ENCODE results near the gene METTL2B. TPM values are rescaled to one million over a fixed set of nuclear protein-coding genes. Genes with fewer than 3 reads are reported as not detected.
"Not testable (repeated sequence)": the region's sequence is repeated elsewhere in the genome, so short reads cannot be mapped to it uniquely, and the experiment has no call there.

METTL2B gene
- total and polyA plus RNA-seq, 2 of the 13 experiments (the other 11 are each of a cell fraction or from before 2014, with no cell fraction given) = 15.5 to 33.1 TPM

- DNase-seq (ENCODE audit: low spot score); intact Hi-C loops (cut with micrococcal nuclease; ENCODE audit: unreplicated experiment); CTCF ChIA-PET (ENCODE audit: low intra/inter-chr PET ratio, low total read pairs); H4K20me1 ChIP-seq (ENCODE audit: insufficient read depth, low read length); H2AFZ ChIP-seq (ENCODE audit: low read length); H3K36me3 ChIP-seq (replicated peaks in 1 of 2; ENCODE audit: control insufficient read depth in 1 of 2, insufficient read depth in 2 of 2, low read length in 2 of 2); ATAC-seq; in situ Hi-C loops (cut with HindIII; ENCODE audit: extremely low pct_ligation_motif_present, low pct_unique_long_range_greater_than_20kb); FAIRE-seq; H3K79me2 ChIP-seq (ENCODE audit: insufficient read depth, low read length); H3K27ac ChIP-seq (ENCODE audit: extremely low read length, insufficient read depth, low read length); H3K9me3 ChIP-seq (ENCODE audit: low read length); BruUV-seq (replicated peaks); H3K9ac ChIP-seq (ENCODE audit: insufficient read depth, low read depth, low read length); POLR2A ChIA-PET; H3K27me3 ChIP-seq (ENCODE audit: control insufficient read depth in 1 of 2, insufficient read depth in 2 of 2, low read length in 2 of 2): not testable (repeated sequence)
- TF ChIP-seq, protein P1, sequence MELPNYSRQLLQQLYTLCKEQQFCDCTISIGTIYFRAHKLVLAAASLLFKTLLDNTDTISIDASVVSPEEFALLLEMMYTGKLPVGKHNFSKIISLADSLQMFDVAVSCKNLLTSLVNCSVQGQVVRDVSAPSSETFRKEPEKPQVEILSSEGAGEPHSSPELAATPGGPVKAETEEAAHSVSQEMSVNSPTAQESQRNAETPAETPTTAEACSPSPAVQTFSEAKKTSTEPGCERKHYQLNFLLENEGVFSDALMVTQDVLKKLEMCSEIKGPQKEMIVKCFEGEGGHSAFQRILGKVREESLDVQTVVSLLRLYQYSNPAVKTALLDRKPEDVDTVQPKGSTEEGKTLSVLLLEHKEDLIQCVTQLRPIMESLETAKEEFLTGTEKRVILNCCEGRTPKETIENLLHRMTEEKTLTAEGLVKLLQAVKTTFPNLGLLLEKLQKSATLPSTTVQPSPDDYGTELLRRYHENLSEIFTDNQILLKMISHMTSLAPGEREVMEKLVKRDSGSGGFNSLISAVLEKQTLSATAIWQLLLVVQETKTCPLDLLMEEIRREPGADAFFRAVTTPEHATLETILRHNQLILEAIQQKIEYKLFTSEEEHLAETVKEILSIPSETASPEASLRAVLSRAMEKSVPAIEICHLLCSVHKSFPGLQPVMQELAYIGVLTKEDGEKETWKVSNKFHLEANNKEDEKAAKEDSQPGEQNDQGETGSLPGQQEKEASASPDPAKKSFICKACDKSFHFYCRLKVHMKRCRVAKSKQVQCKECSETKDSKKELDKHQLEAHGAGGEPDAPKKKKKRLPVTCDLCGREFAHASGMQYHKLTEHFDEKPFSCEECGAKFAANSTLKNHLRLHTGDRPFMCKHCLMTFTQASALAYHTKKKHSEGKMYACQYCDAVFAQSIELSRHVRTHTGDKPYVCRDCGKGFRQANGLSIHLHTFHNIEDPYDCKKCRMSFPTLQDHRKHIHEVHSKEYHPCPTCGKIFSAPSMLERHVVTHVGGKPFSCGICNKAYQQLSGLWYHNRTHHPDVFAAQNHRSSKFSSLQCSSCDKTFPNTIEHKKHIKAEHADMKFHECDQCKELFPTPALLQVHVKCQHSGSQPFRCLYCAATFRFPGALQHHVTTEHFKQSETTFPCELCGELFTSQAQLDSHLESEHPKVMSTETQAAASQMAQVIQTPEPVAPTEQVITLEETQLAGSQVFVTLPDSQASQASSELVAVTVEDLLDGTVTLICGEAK (IDR thresholded peaks at IDR 0.05) = peak; percentile 95
- TF ChIP-seq, protein P1 (CRISPR knock-in tag; IDR thresholded peaks at IDR 0.05) = peak; percentile 98
- TF ChIP-seq SAP130 (CRISPR knock-in tag; IDR thresholded peaks at IDR 0.05; ENCODE audit: low read depth) (0 out of 2 replicates have a peak, but pooled peaks have one; percentile 0), CEBPG (CRISPR knock-in tag; IDR thresholded peaks at IDR 0.05) (0 out of 2 replicates have a peak, but pooled peaks have one; percentile 6)
- peak overlapping the region; percentile 55 for H3K4me2 ChIP-seq (ENCODE audit: low read depth, low read length)
- 4% methylated on average over 3 of the region's 3 CpGs for WGBS (ENCODE audit: low lambda C conversion rate)
- peaks cover 41% of the 10 kb centered on the region for H3K4me1 ChIP-seq (ENCODE audit: insufficient read depth, low read length)
- peak overlapping the region in 1 of 3 experiments; percentile 4; a peak in 1 of 6 replicates for H3K4me3 ChIP-seq (replicated peaks in 1 of 3; ENCODE audit: insufficient read depth in 1 of 3, low read depth in 2 of 3, low read length in 3 of 3)
Observed at GRCh38 chr7:128526062-128526466, 49.5 kb downstream of the METTL2B start.

- H3K4me3 ChIP-seq (replicated peaks in 1 of 3; ENCODE audit: insufficient read depth in 1 of 3, low read depth in 2 of 3, low read length in 3 of 3); CTCF ChIA-PET (ENCODE audit: low intra/inter-chr PET ratio, low total read pairs); H4K20me1 ChIP-seq (ENCODE audit: insufficient read depth, low read length); H3K36me3 ChIP-seq (replicated peaks in 1 of 2; ENCODE audit: control insufficient read depth in 1 of 2, insufficient read depth in 2 of 2, low read length in 2 of 2); in situ Hi-C loops (cut with HindIII; ENCODE audit: extremely low pct_ligation_motif_present, low pct_unique_long_range_greater_than_20kb); H3K9ac ChIP-seq (ENCODE audit: insufficient read depth, low read depth, low read length); DNase-seq (ENCODE audit: low spot score); intact Hi-C loops (cut with micrococcal nuclease; ENCODE audit: unreplicated experiment); H3K4me2 ChIP-seq (ENCODE audit: low read depth, low read length); H2AFZ ChIP-seq (ENCODE audit: low read length); FAIRE-seq; POLR2A ChIA-PET; H3K27ac ChIP-seq (ENCODE audit: extremely low read length, insufficient read depth, low read length); H3K27me3 ChIP-seq (ENCODE audit: control insufficient read depth in 1 of 2, insufficient read depth in 2 of 2, low read length in 2 of 2); H3K9me3 ChIP-seq (ENCODE audit: low read length); BruUV-seq (replicated peaks); ATAC-seq: not testable (repeated sequence)
- Histone ChIP-seq H3K79me2 (ENCODE audit: insufficient read depth, low read length) (peaks cover 19% of the 10 kb centered on the region), H3K4me1 (ENCODE audit: insufficient read depth, low read length) (peaks cover 38% of the 10 kb centered on the region)
- 97% methylated on average over 16 of the region's 16 CpGs for WGBS (ENCODE audit: low lambda C conversion rate)
Observed at GRCh38 chr7:128529191-128529590, 52.6 kb downstream of the METTL2B start.
